NCI-H1694 treated with DMSO at 0.1 percent for 48 hours (cell line): ENCODE measurements around the gene PCGF1.
A peak's percentile ranks its signal among the peaks of the same experiment; 100 is the strongest.

ENCODE experiments used
- DNase-seq: peaks from one replicate; lab custom pipeline; 2025; lab: John Stamatoyannopoulos, UW

The PCGF1 gene

GRCh38 chr2:74536166-74536950 lies 28.9 kb upstream of the PCGF1 start:
- DNase-seq: no peak

- DNase-seq: no peak
Measured at GRCh38 chr2:74535440-74535965, 28.0 kb upstream of the PCGF1 start.

- DNase-seq: no peak
Measured at GRCh38 chr2:74534411-74534810, 26.9 kb upstream of the PCGF1 start.

- DNase-seq: no peak
Measured at GRCh38 chr2:74533464-74533863, 26.0 kb upstream of the PCGF1 start.

- DNase-seq: peak; percentile 57
Measured at GRCh38 chr2:74532222-74532621, 24.7 kb upstream of the PCGF1 start.

DNA sequence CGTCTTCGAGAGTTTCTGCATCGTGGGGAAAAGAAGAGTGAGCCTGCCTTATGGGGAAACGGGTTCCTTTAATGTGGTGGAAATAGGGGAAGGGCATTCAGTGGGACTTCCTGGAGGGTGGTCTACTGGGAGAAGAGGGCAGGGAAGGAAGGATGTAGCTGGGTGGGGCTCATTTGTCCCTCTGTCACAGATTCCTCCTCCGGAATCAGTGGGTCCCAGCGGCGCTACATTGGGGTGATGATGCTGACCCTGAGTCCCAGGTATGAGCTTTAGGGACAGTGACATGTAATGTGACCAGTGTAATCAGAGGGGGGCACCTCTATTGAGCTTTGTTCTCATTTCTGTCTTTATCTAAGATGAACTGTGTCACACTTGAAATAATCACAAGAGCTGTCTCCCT lies 24.2 kb upstream of the PCGF1 start:
- no peak for DNase-seq

DNA sequence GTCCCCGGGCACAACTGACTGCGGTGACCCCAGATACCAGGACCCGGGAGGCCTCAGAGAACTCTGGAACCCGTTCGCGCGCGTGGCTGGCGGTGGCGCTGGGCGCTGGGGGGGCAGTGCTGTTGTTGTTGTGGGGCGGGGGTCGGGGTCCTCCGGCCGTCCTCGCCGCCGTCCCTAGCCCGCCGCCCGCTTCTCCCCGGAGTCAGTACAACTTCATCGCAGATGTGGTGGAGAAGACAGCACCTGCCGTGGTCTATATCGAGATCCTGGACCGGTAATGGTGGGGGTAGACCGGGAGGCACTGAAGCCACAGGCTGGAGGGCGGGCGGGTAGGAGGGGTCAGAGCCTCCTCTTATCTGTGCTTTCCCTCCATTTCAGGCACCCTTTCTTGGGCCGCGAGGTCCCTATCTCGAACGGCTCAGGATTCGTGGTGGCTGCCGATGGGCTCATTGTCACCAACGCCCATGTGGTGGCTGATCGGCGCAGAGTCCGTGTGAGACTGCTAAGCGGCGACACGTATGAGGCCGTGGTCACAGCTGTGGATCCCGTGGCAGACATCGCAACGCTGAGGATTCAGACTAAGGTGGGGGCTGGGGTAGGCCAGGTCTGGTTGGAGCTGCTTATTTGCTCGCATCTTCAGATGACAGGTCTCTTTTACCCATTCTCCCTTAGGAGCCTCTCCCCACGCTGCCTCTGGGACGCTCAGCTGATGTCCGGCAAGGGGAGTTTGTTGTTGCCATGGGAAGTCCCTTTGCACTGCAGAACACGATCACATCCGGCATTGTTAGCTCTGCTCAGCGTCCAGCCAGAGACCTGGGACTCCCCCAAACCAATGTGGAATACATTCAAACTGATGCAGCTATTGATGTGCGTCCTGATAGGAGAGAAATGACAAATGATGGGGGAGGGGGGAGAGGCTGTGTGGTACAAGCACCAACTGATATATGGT lies 23.0 kb upstream of the PCGF1 start:
- no peak for DNase-seq

GRCh38 chr2:74529357-74530238 lies 22.1 kb upstream of the PCGF1 start, which contains the start of the genes AUP1 and HTRA2:
Gene AUP1 (minus strand): TSS chr2:74529706. CDS start chr2:74529629, 77 bp downstream.
Gene HTRA2 (plus strand): TSS chr2:74529933. CDS start chr2:74530007, 74 bp downstream.
- peak; percentile 96 for DNase-seq

GRCh38 chr2:74528600-74529356 lies 21.3 kb upstream of the PCGF1 start:
- DNase-seq: no peak

DNA sequence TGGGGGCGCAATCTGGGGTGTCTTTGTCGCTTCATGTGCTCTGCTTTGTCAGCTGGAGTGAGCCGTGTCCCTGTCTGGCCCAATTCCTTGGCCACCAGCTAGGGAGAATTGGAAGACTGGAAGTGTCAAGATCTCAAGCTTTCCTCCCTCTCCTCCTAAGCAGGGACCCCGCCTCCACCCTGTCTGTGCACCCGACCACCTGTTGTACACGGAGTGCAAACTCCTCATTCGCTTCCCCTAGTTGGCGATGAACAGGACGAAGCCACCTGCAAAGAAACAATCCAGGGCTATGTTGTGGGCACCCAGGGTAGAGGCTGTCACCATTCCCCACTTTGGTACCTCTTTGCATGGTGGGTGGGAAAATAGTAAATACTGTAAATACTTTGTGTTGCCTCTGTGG lies 20.2 kb upstream of the PCGF1 start:
- DNase-seq: no peak

- no peak for DNase-seq
Measured at GRCh38 chr2:74526649-74527230, 19.2 kb upstream of the PCGF1 start.

DNA sequence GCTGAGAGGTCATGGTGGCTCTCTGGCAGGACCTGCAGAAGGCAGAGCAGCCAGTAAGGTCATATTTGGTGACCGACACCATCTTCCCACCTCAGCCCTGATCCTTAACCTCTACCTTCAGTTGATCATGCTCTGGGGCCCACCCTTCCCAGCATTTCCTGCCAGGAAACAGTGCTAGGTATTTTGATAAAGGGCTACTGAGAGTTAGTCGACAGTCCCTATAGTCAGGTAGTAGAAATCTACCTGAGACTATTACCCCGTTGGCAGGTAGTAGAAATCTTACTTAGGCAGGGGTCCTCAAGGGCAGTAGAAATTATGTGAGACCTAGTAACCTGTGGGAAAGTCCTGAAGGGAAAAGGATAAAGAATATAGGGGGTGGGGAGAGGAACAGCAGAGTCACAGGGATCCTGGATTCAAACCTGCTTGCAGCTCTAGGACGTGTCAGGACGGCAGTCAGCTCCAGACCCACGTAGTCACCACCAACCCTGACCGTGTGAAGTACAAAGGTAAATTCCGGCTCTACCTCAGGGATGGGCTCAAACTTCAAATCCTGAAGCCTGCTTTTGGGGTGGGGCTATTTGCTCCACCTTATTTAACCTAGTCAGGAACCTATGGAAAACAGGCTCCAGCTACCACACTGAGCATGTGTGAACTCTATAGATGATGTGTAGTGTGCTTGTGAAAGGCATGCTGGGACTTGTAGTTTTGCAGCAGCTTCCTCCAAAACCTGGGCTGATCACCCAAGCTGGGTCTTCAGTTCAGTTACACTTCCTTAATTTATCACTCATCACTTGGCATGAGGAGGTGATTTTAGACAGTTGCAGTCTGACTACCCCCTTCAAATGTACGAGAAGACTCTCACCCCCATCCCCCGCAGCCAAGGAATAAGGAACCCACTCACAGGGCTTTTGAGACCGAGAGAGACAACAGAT lies 18.5 kb upstream of the PCGF1 start, which contains the start of gene DQX1:
Gene DQX1, minus strand, starts transcription at position 515 of the 932 bp plus-strand sequence. Its CDS starts 502 bp downstream, at position 13.
- peak; percentile 15 for DNase-seq

- DNase-seq: no peak
Measured at GRCh38 chr2:74524955-74525716, 17.6 kb upstream of the PCGF1 start.

- no peak for DNase-seq
Measured at GRCh38 chr2:74524005-74524404, 16.5 kb upstream of the PCGF1 start.

- no peak for DNase-seq
Measured at GRCh38 chr2:74522516-74522915, 15.0 kb upstream of the PCGF1 start.

GRCh38 chr2:74516650-74517049 lies 9.2 kb upstream of the PCGF1 start:
- DNase-seq: no peak

- no peak for DNase-seq
Measured at GRCh38 chr2:74515981-74516633, 8.6 kb upstream of the PCGF1 start.
